ENCODE results near the gene RASSF3.

DNA sequence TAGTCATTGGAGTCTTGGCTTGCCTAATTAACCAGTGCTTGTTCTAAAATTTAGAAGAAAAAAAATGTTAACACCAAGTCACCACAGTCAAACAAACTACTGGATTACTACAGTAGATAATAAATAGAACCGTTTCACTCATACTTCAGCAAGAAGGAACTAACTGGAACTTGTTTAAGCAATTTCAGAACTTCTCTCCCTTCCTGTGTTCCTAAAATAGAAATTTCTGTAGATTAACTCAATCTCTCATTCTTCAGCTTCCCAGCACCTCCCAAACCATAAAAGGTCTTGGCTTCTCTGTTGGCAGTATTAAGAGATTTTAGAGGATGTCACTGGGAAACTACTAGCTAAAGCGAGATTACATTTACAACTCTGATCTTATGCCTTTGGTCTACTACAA is 130.4 kb downstream of the RASSF3 start:
- TF ChIP-seq POLR2A (IDR thresholded peaks at IDR 0.05) (no peak), EP300 (IDR thresholded peaks at IDR 0.05) (no peak)
- TF ChIP-seq, protein P1, sequence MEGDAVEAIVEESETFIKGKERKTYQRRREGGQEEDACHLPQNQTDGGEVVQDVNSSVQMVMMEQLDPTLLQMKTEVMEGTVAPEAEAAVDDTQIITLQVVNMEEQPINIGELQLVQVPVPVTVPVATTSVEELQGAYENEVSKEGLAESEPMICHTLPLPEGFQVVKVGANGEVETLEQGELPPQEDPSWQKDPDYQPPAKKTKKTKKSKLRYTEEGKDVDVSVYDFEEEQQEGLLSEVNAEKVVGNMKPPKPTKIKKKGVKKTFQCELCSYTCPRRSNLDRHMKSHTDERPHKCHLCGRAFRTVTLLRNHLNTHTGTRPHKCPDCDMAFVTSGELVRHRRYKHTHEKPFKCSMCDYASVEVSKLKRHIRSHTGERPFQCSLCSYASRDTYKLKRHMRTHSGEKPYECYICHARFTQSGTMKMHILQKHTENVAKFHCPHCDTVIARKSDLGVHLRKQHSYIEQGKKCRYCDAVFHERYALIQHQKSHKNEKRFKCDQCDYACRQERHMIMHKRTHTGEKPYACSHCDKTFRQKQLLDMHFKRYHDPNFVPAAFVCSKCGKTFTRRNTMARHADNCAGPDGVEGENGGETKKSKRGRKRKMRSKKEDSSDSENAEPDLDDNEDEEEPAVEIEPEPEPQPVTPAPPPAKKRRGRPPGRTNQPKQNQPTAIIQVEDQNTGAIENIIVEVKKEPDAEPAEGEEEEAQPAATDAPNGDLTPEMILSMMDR (IDR thresholded peaks at IDR 0.05) = no peak
